ENCODE results near the gene ADARB1. TPM values are rescaled to one million over a fixed set of nuclear protein-coding genes. Genes with fewer than 3 reads are reported as not detected.

Gene ADARB1
- total RNA-seq, 1 experiment from 2014 or later: 14.6 TPM

DNA sequence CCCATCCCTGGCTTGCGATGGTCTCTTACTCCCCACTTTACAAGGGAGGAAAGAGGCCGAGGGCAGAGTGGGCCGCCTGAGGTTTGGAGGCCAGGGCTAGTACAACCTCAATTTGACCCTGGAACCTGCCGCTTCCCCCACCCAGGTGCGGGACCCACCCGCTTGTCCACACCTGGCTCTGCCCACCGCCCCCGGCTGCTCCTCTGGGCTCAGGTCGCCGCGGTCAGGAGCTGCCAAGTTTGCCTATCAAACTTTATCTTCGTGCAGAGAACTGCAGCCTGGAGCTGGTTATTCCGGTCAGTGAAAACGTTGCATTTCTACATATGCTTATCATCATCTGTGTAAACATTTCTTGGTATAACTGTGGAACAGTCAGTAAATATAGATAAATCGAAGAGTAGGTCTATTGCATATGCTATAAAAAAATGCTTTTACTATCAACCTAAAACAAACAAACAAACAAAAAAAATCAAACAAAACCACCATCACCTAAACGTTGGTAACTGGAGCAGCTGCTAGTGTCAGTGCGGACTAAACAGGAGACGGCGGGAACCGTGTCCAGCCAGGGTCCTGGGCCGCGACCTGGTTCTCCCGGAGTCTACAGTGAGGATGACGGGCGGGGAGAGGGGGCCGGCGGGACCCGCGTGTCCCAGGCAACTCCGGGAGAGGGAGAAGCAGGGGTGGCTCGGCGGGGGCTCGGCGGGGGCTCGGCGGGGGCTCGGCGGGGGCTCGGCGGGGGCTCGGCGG is 906 bp upstream of the ADARB1 start (continued):
- TF ChIP-seq, protein P1, sequence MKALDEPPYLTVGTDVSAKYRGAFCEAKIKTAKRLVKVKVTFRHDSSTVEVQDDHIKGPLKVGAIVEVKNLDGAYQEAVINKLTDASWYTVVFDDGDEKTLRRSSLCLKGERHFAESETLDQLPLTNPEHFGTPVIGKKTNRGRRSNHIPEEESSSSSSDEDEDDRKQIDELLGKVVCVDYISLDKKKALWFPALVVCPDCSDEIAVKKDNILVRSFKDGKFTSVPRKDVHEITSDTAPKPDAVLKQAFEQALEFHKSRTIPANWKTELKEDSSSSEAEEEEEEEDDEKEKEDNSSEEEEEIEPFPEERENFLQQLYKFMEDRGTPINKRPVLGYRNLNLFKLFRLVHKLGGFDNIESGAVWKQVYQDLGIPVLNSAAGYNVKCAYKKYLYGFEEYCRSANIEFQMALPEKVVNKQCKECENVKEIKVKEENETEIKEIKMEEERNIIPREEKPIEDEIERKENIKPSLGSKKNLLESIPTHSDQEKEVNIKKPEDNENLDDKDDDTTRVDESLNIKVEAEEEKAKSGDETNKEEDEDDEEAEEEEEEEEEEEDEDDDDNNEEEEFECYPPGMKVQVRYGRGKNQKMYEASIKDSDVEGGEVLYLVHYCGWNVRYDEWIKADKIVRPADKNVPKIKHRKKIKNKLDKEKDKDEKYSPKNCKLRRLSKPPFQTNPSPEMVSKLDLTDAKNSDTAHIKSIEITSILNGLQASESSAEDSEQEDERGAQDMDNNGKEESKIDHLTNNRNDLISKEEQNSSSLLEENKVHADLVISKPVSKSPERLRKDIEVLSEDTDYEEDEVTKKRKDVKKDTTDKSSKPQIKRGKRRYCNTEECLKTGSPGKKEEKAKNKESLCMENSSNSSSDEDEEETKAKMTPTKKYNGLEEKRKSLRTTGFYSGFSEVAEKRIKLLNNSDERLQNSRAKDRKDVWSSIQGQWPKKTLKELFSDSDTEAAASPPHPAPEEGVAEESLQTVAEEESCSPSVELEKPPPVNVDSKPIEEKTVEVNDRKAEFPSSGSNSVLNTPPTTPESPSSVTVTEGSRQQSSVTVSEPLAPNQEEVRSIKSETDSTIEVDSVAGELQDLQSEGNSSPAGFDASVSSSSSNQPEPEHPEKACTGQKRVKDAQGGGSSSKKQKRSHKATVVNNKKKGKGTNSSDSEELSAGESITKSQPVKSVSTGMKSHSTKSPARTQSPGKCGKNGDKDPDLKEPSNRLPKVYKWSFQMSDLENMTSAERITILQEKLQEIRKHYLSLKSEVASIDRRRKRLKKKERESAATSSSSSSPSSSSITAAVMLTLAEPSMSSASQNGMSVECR (CRISPR knock-in tag; IDR thresholded peaks at IDR 0.05; ENCODE audit: borderline replicate concordance): no peak
- no peak for TF ChIP-seq JAZF1 (CRISPR knock-in tag; IDR thresholded peaks at IDR 0.05)

DNA sequence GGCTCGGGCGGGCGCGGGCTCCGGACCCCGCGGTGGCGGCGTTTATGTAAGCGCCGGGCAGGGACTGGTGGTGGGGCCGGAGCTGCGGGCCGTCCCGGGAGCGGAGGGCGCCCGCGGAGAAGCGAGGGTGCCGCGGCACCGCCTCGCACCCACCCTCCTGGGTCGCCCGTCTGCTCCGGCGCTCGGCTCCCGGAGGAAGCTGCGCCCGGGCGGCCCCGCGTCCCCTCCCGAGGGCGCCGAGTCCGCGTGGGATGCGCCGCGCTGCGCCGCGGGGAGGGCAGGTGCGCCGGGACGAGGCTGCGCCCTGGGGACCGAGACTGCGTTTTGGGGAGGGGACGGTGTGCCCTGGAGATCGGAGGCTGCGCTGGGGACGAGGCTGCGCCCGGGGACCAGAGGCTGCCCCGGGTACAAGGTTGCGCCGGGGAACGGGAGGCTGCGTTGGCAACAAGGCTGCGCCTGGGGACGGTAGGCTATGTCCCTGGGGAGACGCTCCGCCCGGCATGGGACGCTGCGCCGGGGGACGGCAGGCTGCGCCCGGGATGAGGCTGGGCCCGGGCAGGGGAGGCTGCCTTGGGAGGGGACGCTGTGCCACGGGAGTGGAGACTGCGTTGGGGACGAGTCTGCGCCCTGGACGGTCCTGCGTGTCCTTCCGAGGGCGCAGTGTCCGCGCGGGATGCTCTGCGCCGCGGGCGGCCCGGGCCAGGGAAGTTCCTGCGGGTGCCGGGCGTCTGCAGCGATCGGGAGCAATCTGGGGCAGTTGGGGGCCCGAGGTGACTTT is 627 bp downstream of the ADARB1 start:
- Mint-ChIP-seq H3K4me3 (peak overlapping the region; percentile 73), H3K9me3 (no peaks in the 10 kb centered on the region), H3K4me1 (peaks cover 20% of the 10 kb centered on the region), H3K27ac (no peak overlapping the region), H3K27me3 (ENCODE audit: low read depth) (peaks cover 30% of the 10 kb centered on the region), H3K36me3 (no peaks in the 10 kb centered on the region)
- DNase-seq (ENCODE audit: low spot score) (peak; percentile 56), ATAC-seq (peak; percentile 34)
- ChIA-PET POLR2A (interaction anchor here (1.3 to 1.6 kb wide), 2 partner anchors 20 to 62 kb away, joined by 3 to 6 read pairs; no protein-coding TSS in a partner anchor), CTCF (interaction anchor here (1.2 to 2.9 kb wide), 5 partner anchors 23 to 65 kb away, joined by 3 to 14 read pairs (median 6); no protein-coding TSS in a partner anchor)
- TF ChIP-seq, protein P2, sequence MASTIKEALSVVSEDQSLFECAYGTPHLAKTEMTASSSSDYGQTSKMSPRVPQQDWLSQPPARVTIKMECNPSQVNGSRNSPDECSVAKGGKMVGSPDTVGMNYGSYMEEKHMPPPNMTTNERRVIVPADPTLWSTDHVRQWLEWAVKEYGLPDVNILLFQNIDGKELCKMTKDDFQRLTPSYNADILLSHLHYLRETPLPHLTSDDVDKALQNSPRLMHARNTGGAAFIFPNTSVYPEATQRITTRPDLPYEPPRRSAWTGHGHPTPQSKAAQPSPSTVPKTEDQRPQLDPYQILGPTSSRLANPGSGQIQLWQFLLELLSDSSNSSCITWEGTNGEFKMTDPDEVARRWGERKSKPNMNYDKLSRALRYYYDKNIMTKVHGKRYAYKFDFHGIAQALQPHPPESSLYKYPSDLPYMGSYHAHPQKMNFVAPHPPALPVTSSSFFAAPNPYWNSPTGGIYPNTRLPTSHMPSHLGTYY (CRISPR knock-in tag; IDR thresholded peaks at IDR 0.05): no peak
- TF ChIP-seq, protein P1 (CRISPR knock-in tag; IDR thresholded peaks at IDR 0.05; ENCODE audit: borderline replicate concordance): 0 out of 2 replicates have a peak, but pooled peaks have one; percentile 43
- TF ChIP-seq ZNF423 (CRISPR knock-in tag; IDR thresholded peaks at IDR 0.05): peak; percentile 69
- TF ChIP-seq KAT7 (CRISPR knock-in tag; IDR thresholded peaks at IDR 0.05; ENCODE audit: borderline replicate concordance): 0 out of 2 replicates have a peak, but pooled peaks have one; percentile 58
- TF ChIP-seq FOXK1 (CRISPR knock-in tag; IDR thresholded peaks at IDR 0.05): 0 out of 2 replicates have a peak, but pooled peaks have one; percentile 42

DNA sequence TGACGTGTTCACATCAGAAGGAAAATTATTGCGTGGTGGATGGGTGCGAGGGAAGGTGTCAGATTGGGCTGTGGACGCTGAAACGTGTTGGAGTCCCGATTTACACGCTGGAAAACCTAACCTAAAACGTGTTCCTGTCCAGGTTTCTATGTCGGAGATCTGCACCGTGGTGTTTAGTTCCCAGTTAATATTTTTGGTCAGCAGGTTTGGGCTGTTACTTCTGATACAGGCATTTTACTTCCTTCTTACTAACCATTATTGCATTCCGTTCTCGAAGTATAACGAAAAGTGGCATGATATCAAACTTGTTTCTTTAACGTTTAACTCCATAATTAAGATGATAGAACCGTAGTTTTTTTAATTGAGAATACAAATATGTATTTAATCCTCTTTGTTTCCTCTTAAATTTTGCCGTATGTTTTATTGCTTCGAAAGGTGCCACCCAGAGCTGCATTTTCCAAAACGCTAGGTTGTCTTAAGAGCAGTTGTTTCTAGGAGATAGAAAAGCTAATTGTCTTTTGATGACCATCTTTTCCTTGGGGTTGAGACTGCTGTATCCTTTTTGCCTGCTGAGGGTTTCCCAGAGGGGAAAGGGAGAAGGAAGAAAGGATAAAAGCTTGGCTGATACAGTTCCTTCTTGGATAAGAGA is 1.3 kb downstream of the ADARB1 start:
- Mint-ChIP-seq H3K27ac (no peak overlapping the region), H3K27me3 (ENCODE audit: low read depth) (peaks cover 30% of the 10 kb centered on the region), H3K36me3 (no peaks in the 10 kb centered on the region), H3K4me1 (peaks cover 22% of the 10 kb centered on the region), H3K9me3 (no peaks in the 10 kb centered on the region), H3K4me3 (peak overlapping the region; percentile 73)
- no peak for DNase-seq (ENCODE audit: low spot score)
- no peak for ATAC-seq
- CTCF ChIA-PET: interaction anchor here (1.0 to 1.6 kb wide), 3 partner anchors 53 to 126 kb away, joined by 3 to 6 read pairs (median 4); no protein-coding TSS in a partner anchor
- POLR2A ChIA-PET: no interaction called here
- TF ChIP-seq, protein P3, sequence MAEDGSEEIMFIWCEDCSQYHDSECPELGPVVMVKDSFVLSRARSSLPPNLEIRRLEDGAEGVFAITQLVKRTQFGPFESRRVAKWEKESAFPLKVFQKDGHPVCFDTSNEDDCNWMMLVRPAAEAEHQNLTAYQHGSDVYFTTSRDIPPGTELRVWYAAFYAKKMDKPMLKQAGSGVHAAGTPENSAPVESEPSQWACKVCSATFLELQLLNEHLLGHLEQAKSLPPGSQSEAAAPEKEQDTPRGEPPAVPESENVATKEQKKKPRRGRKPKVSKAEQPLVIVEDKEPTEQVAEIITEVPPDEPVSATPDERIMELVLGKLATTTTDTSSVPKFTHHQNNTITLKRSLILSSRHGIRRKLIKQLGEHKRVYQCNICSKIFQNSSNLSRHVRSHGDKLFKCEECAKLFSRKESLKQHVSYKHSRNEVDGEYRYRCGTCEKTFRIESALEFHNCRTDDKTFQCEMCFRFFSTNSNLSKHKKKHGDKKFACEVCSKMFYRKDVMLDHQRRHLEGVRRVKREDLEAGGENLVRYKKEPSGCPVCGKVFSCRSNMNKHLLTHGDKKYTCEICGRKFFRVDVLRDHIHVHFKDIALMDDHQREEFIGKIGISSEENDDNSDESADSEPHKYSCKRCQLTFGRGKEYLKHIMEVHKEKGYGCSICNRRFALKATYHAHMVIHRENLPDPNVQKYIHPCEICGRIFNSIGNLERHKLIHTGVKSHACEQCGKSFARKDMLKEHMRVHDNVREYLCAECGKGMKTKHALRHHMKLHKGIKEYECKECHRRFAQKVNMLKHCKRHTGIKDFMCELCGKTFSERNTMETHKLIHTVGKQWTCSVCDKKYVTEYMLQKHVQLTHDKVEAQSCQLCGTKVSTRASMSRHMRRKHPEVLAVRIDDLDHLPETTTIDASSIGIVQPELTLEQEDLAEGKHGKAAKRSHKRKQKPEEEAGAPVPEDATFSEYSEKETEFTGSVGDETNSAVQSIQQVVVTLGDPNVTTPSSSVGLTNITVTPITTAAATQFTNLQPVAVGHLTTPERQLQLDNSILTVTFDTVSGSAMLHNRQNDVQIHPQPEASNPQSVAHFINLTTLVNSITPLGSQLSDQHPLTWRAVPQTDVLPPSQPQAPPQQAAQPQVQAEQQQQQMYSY (CRISPR knock-in tag; IDR thresholded peaks at IDR 0.05): no peak
- TF ChIP-seq ZNF263 (CRISPR knock-in tag; IDR thresholded peaks at IDR 0.05; ENCODE audit: low read depth) (no peak), ZNF138 (CRISPR knock-in tag; conservative IDR thresholded peaks at IDR 0.05) (no peak), ESRRA (CRISPR knock-in tag; IDR thresholded peaks at IDR 0.05; ENCODE audit: borderline replicate concordance) (no peak)
- TF ChIP-seq, protein P4, sequence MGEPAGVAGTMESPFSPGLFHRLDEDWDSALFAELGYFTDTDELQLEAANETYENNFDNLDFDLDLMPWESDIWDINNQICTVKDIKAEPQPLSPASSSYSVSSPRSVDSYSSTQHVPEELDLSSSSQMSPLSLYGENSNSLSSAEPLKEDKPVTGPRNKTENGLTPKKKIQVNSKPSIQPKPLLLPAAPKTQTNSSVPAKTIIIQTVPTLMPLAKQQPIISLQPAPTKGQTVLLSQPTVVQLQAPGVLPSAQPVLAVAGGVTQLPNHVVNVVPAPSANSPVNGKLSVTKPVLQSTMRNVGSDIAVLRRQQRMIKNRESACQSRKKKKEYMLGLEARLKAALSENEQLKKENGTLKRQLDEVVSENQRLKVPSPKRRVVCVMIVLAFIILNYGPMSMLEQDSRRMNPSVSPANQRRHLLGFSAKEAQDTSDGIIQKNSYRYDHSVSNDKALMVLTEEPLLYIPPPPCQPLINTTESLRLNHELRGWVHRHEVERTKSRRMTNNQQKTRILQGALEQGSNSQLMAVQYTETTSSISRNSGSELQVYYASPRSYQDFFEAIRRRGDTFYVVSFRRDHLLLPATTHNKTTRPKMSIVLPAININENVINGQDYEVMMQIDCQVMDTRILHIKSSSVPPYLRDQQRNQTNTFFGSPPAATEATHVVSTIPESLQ (CRISPR knock-in tag; IDR thresholded peaks at IDR 0.05): no peak

All from WTC11 (cell line).